ENCODE measurements around the gene C2orf66.

C2orf66 gene

GRCh38 chr2:196783431-196784094 lies 25.6 kb downstream of the C2orf66 start:
- no peak overlapping the region for H3K4me3 ChIP-seq
- no peak overlapping the region for H3K27ac ChIP-seq

GRCh38 chr2:196767101-196767500 lies 42.1 kb downstream of the C2orf66 start:
- Histone ChIP-seq H3K4me3 (no peak overlapping the region), H3K27ac (no peak overlapping the region)

DNA sequence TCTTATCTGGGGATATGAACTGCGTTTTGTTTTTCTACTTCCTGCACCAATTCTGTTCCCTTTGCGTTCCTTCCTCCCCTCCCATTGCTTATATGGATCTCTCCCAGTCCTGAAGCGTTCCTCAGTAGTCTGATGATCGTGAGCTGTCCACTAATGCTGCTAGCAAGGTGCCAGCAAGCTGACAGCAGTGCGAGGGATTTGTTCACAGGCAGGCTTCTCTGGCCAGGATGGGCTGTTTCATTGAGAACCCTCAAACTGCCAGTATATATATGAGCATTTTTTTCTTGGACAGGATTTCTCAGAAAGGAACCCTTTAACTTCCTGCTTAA lies 49.8 kb downstream of the C2orf66 start:
- Histone ChIP-seq H3K27ac (peak overlapping the region in 1 of 21 experiments; percentile 34), H3K4me3 (no peak overlapping the region)

DNA sequence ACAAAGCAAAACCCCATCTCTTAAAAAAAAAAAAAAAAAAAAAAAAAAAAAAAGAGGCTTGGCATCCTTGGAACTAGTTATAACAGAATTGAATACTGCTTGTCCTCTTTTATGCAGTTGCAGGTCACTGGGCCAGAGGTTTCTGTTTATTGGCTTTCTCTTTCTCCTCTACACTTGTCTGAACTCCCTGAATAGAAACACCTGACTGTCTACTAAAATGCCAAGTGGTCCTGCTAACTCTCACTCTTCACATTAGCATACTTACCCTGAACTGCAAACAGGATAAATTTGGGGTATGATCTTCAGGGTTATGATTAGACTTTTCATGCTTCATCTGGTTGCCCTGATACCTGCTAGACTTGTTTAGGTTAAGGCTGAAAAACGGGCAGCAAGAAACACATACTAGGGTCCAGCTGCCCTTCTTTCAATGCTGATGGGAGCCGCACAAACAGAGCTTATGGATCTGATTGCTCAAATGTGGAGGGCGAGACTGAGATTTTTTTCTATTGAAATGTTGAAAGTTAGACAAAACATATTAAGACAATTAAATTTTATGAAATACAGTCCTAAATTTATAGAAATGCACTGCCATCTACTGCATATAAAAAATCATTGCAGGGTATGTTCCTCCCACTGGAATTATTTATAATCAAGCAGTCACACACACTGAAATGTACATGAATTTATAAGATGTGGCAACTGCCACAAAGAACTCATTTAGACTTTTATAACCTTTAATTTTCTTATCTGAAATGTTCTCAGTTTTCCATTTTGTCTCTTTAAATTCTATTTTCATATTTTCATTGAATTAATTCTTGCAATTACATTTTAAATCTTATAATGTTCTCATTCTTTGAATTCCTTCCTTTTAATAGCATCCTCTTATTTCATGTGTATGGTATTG lies 50.4 kb downstream of the C2orf66 start:
- Histone ChIP-seq H3K4me3 (no peak overlapping the region), H3K27ac (no peak overlapping the region)
